GM23338 (cell line): ENCODE results near the gene TGFBRAP1. TPM values are rescaled to one million over a fixed set of nuclear protein-coding genes. Genes with fewer than 3 reads are reported as not detected.

Source experiments
- ATAC-seq: fragments of 200-7000 bp; cut with Tn5 transposase; 3 replicates; pipeline ENCODE4 v1.9.1; 2020
- DNase-seq: peaks from one replicate; pipeline ENCODE4 v3.0.0-alpha.2; 2015; ENCODE audit warnings: low spot score
- H2AFZ ChIP-seq: fragments of 200-600 bp; sonication (generic); 2 replicates; pipeline ENCODE4 v1.8.0; 2016; ENCODE audit warnings: antibody characterized with exemption, mild to moderate bottlenecking, moderate library complexity
- H3F3A ChIP-seq: fragments of 200-600 bp; sonication (generic); replicated peaks from 2 replicates; pipeline ENCODE4 v1.8.0; 2017; ENCODE audit warnings: antibody characterized with exemption, mixed run types, low read depth
- H3K27ac ChIP-seq: fragments of 200-600 bp; sonication (generic); 2 replicates; pipeline ENCODE4 v1.6.1; 2016; ENCODE audit warnings: low read depth
- H3K27me3 ChIP-seq: fragments of 200-600 bp; sonication (generic); 2 replicates; pipeline ENCODE4 v1.8.0; 2016; ENCODE audit warnings: mild to moderate bottlenecking, mixed run types, moderate library complexity; ENCODE audit not compliant: insufficient read depth
- H3K36me3 ChIP-seq: fragments of 200-600 bp; sonication (generic); 2 replicates; pipeline ENCODE4 v1.8.0; 2016; ENCODE audit warnings: mild to moderate bottlenecking; ENCODE audit not compliant: insufficient read depth
- H3K4me1 ChIP-seq: fragments of 200-600 bp; sonication (generic); 2 replicates; pipeline ENCODE4 v1.8.0; 2016; ENCODE audit warnings: mild to moderate bottlenecking, moderate library complexity; ENCODE audit not compliant: insufficient read depth
- H3K4me2 ChIP-seq: fragments of 200-600 bp; sonication (generic); 2 replicates; pipeline ENCODE4 v1.7.1; 2017; ENCODE audit warnings: mixed run types
- H3K4me3 ChIP-seq: fragments of 200-600 bp; sonication (generic); 2 replicates; pipeline ENCODE4 v1.6.1; 2016; ENCODE audit warnings: mixed run types
- H3K79me2 ChIP-seq: fragments of 200-600 bp; sonication (generic); replicated peaks from 2 replicates; pipeline ENCODE4 v1.8.0; 2017; ENCODE audit warnings: mild to moderate bottlenecking; ENCODE audit not compliant: insufficient read depth
- H3K9me2 ChIP-seq: fragments of 200-600 bp; sonication (generic); 2 replicates; pipeline ENCODE4 v1.8.0; 2017; ENCODE audit not compliant: insufficient read depth
- H4K20me1 ChIP-seq: fragments of 200-600 bp; sonication (generic); replicated peaks from 2 replicates; pipeline ENCODE4 v1.8.0; 2017; ENCODE audit warnings: mild to moderate bottlenecking; ENCODE audit not compliant: insufficient read depth
- H3K27ac Mint-ChIP-seq: 2 replicates; pipeline ENCODE4 v1.8.0; 2020; ENCODE audit warnings: inconsistent platforms, mild to moderate bottlenecking, moderate library complexity, mixed read lengths
- H3K27me3 Mint-ChIP-seq: 3 replicates; pipeline ENCODE4 v1.8.0; 2022; ENCODE audit warnings: low read depth, mild to moderate bottlenecking, moderate library complexity, mixed read lengths, inconsistent platforms; ENCODE audit not compliant: insufficient read depth, poor library complexity
- H3K36me3 Mint-ChIP-seq: 3 replicates; pipeline ENCODE4 v1.8.0; 2021; ENCODE audit warnings: low read depth, mild to moderate bottlenecking, inconsistent platforms, moderate library complexity, mixed read lengths
- H3K4me1 Mint-ChIP-seq: 3 replicates; pipeline ENCODE4 v1.8.0; 2020; ENCODE audit warnings: mild to moderate bottlenecking, inconsistent platforms, mixed read lengths
- H3K4me3 Mint-ChIP-seq: 3 replicates; pipeline ENCODE4 v1.8.0; 2021; ENCODE audit warnings: moderate library complexity, mild to moderate bottlenecking, inconsistent platforms, mixed read lengths
- H3K9me3 Mint-ChIP-seq: 3 replicates; pipeline ENCODE4 v1.8.0; 2020; ENCODE audit warnings: moderate library complexity, mild to moderate bottlenecking, inconsistent platforms, mixed read lengths
- CTCF ChIP-seq, 2 experiments: fragments of 200-600 bp in 1 of 2; sonication (generic) in 1 of 2; conservative IDR thresholded peaks; 2 replicates each; pipeline versions ENCODE4 v1.5.1 to v1.6.1; 2016 to 2017; ENCODE audit warnings: antibody characterized with exemption in 2 of 2, low read depth in 2 of 2, mild to moderate bottlenecking in 2 of 2, moderate library complexity in 1 of 2
- ETS1 ChIP-seq: IDR thresholded peaks from 2 replicates; pipeline ENCODE4 v1.6.1; 2016; ENCODE audit warnings: antibody characterized with exemption
- POLR2AphosphoS5 ChIP-seq: IDR thresholded peaks from 2 replicates; pipeline ENCODE4 v1.6.1; 2016; ENCODE audit warnings: antibody characterized with exemption, low read depth
- ZNF331 ChIP-seq: fragments of 250-450 bp; sonication (Bioruptor Pico); IDR thresholded peaks from 2 replicates; pipeline ENCODE4 v1.5.0; 2020; ENCODE audit warnings: low read depth, mild to moderate bottlenecking, moderate library complexity
- polyA plus RNA-seq: library from polyadenylated mRNA; unstranded; fragments of >200 nt; fragmentation: Nextera tagmentation; extraction: Ambion mirVana; gene quantifications from 2 replicates; pipeline ENCODE4 v1.2.1, GENCODE V29; 2016
- total RNA-seq: library from RNA; depleted of rRNA; stranded (reverse); fragments of >200 nt; shearing (Covaris generic); gene quantifications from 2 replicates; pipeline ENCODE4 v1.2.3, GENCODE V29; 2014

TGFBRAP1 gene
- total and polyA plus RNA-seq, 2 experiments from 2014 or later: 6.3 to 23.5 TPM

DNA sequence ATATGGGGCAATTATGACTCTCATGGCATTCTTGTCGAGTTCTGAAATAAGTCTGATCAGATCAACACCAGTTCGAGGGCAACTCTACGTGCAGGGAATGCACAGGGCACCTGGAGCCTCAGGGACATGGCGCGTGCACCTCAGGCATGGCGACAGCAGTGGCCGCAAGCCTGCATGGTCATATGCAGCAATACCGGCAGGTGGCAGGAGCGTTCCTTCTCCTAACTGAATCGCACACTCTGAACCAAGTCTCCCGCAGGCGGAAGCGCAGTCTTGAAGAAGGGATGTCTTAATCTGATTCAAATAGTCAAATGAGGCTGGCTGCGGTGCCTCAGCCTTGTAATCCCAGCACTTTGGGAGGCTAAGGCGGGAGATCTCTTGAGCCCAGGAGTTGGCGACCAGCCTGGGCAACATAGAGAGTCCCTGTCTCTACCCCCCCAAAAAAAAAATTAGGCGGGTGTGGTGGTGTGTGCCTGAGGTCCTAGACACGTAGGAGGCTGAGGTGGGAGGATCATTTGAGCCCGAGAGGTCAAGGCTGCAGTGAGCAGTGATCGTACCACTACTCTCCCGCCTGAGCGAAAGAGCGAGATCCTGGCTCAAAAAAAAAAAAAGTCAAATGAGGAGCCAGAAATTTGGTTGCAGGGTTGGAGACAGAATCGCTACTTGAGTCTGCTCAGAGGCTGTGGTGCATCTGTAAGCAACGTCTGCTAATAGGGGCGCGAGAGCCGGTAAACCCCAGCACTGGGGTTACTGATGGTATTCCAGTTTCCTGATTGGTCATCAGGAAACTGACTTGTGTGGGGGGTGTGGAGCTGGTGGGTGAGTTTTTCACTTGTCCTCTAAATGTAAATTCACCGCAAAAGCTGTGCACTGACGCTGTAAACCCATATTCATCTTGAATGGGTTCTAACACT, 40.5 kb upstream of the TGFBRAP1 start:
- Mint-ChIP-seq H3K9me3 (no peaks in the 10 kb centered on the region), H3K27me3 (peaks cover 7% of the 10 kb centered on the region), H3K36me3 (peaks cover 31% of the 10 kb centered on the region), H3K4me1 (0 out of 3 replicates have a peak, but pooled peaks cover 2% of the 10 kb centered on the region), H3K4me3 (no peak overlapping the region), H3K27ac (no peak overlapping the region)
- no peaks in the 10 kb centered on the region for H3K79me2 ChIP-seq
- no peak overlapping the region for H3K4me2 ChIP-seq
- H3K4me1 ChIP-seq: no peaks in the 10 kb centered on the region
- no peaks in the 10 kb centered on the region for H3K9me2 ChIP-seq
- no peaks in the 10 kb centered on the region for H3F3A ChIP-seq
- H4K20me1 ChIP-seq: no peaks in the 10 kb centered on the region; the same call in 1 of the 2 replicates
- H3K36me3 ChIP-seq: no peaks in the 10 kb centered on the region; the same call in 1 of the 2 replicates
- H3K27ac ChIP-seq: no peak overlapping the region
- DNase-seq (peak; percentile 96), ATAC-seq (peak; percentile 99)
- no peak overlapping the region for H2AFZ ChIP-seq
- H3K4me3 ChIP-seq: no peak overlapping the region
- H3K27me3 ChIP-seq: no peaks in the 10 kb centered on the region
- TF ChIP-seq CTCF (conservative IDR thresholded peaks at IDR 0.05; ENCODE audit: low read depth in 2 of 2): peak; percentile 74 to 94
- no peak for TF ChIP-seq ETS1

DNA sequence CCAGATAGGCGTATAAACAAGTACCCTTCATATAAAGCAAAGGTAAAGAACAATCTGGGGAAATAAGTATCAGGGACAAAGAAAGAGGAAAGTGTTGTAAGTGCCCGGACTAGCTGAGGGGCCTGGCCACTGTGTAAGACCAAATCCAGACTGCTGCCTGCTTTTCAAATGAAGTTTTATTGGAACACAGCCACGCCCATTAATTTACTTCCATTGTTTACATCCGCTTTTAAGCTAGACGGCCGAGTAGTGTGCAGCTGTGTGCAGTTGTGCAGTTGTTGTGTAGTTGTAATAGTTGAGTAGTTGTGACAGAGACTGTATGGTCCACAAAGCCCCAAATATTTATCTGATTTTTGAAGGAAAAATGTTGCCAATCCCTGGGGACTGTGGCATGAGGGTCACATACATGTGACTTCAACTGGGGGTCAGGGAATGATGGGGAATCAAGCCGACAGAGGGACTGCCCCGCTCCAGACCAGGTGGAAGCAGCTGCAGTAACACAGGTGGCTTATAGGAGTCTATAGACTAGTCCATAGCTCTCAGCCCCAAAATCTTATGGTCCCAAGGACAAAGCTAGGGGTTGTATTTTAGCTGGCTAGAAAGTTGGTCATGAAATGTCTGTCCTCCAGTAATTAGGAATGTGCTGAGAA, 39.3 kb upstream of the TGFBRAP1 start:
- H3K27ac ChIP-seq: no peak overlapping the region
- DNase-seq: no peak
- ATAC-seq: no peak
- no peak overlapping the region for H2AFZ ChIP-seq
- Mint-ChIP-seq H3K27ac (no peak overlapping the region), H3K36me3 (peaks cover 35% of the 10 kb centered on the region), H3K27me3 (peaks cover 9% of the 10 kb centered on the region), H3K4me1 (0 out of 3 replicates have a peak, but pooled peaks cover 2% of the 10 kb centered on the region), H3K9me3 (no peaks in the 10 kb centered on the region), H3K4me3 (no peak overlapping the region)
- no peaks in the 10 kb centered on the region for H3K27me3 ChIP-seq
- no peaks in the 10 kb centered on the region; the same call in 1 of the 2 replicates for H4K20me1 ChIP-seq
- H3K79me2 ChIP-seq: no peaks in the 10 kb centered on the region
- no peaks in the 10 kb centered on the region for H3F3A ChIP-seq
- H3K4me2 ChIP-seq: no peak overlapping the region
- no peak for TF ChIP-seq CTCF (conservative IDR thresholded peaks at IDR 0.05; ENCODE audit: low read depth in 2 of 2)
- TF ChIP-seq ZNF331 (CRISPR knock-in tag): no peak
- TF ChIP-seq POLR2AphosphoS5: no peak
- H3K4me3 ChIP-seq: no peak overlapping the region
- no peaks in the 10 kb centered on the region for H3K9me2 ChIP-seq
- no peaks in the 10 kb centered on the region for H3K4me1 ChIP-seq
- H3K36me3 ChIP-seq: no peaks in the 10 kb centered on the region; the same call in 1 of the 2 replicates
